Middle frontal gyrus (tissue), 1 donor: Measurements from ENCODE around the gene KIF7.
"Not testable (repeated sequence)": the region's sequence is repeated elsewhere in the genome, so short reads cannot be mapped to it uniquely, and the experiment has no call there.

ENCODE experiments used
- DNase-seq: peaks from one replicate; pipeline ENCODE4 v3.0.0-alpha.2; 2015; ENCODE audit warnings: low spot score; ENCODE audit errors: extremely low spot score

KIF7 gene, protein sequence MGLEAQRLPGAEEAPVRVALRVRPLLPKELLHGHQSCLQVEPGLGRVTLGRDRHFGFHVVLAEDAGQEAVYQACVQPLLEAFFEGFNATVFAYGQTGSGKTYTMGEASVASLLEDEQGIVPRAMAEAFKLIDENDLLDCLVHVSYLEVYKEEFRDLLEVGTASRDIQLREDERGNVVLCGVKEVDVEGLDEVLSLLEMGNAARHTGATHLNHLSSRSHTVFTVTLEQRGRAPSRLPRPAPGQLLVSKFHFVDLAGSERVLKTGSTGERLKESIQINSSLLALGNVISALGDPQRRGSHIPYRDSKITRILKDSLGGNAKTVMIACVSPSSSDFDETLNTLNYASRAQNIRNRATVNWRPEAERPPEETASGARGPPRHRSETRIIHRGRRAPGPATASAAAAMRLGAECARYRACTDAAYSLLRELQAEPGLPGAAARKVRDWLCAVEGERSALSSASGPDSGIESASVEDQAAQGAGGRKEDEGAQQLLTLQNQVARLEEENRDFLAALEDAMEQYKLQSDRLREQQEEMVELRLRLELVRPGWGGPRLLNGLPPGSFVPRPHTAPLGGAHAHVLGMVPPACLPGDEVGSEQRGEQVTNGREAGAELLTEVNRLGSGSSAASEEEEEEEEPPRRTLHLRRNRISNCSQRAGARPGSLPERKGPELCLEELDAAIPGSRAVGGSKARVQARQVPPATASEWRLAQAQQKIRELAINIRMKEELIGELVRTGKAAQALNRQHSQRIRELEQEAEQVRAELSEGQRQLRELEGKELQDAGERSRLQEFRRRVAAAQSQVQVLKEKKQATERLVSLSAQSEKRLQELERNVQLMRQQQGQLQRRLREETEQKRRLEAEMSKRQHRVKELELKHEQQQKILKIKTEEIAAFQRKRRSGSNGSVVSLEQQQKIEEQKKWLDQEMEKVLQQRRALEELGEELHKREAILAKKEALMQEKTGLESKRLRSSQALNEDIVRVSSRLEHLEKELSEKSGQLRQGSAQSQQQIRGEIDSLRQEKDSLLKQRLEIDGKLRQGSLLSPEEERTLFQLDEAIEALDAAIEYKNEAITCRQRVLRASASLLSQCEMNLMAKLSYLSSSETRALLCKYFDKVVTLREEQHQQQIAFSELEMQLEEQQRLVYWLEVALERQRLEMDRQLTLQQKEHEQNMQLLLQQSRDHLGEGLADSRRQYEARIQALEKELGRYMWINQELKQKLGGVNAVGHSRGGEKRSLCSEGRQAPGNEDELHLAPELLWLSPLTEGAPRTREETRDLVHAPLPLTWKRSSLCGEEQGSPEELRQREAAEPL (N-terminal part only)

DNA sequence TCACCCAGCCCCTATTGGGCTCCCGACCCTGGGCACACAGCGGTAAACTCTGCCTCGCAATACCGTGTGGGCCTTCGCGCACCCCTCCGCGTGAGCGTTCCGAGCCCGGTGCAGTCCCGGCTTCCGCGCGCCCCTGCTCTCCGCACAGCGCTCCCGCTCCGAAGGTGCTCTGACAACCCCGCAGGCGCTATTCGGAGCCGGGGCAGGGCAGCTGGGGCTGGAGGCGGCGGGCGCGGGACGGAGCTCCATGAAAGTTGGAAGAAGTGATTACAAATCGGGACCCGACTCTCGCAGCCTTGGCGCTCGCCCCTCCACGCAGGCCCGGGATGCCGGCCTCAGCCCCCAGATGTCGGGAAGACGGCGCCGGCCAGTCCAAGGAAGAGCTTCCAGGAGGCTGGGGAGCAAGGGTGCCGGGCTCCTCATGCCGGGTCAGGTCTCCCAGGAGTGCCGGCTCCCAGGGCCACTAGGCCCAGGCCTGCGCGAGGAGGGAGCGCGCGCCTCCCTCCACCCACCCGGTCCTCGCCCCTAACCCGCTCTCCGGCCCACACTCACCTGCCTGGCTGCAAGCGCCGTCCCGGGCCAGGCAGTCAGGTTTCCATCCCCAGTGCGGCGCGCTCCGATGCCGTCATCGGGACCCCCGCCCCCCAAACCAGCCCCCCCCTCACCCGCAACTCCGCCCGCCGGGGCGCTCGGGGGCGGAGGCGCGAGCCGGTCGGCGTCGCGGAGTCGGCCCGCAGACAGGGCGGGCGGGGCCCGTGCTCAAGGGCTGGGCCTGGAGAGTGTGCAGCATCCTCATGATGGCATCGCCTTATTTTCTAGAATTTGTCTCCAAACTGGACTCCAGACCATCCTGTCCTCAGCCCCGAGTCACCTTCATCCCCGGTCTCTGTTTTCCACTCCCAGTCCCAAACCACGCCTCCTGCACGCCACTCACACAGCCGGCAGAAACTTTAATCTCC, at the start of gene KIF7:
TSS of gene KIF7 (minus strand) at position 621 of the 959 bp plus-strand sequence. CDS start 2,537 bp downstream, outside the sequence.
- no peak for DNase-seq

DNA sequence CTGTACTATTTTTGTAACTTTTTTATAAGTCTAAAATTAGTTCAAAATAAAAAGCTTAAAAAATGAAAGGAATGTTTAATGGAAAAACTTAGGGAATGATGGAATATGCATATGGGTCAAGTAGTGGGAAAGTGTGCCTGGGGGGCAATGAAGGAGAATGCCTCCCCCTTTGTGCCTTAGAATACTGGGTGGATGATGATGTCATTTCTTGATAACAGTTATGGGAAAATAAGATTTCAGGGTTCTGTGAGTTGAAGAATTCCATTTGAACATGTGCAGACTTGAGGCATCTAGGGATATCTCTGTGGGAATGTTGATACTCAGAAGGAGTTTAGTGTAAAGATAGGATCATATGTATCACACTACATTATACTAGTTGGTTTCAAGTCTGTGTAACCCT, 49.1 kb upstream of the KIF7 start:
- no peak for DNase-seq

DNA sequence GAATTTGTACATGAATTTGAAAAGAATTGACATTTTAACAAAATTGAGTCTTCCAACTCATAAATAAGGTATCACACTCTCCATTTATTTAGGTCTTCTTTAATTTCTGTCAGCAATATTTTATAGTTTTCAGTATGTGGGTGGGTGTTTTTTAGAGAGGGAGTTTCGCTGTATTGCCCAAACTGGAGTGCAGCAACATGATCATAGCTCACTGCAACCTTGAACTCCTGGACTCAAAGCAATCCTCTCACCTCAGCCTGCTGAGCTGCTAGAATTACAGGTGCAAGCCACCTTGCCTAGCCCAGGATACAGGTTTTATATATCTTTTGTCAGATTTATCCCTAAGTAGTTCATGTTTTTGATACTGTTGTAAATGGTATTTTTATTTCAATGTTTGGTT, 39.9 kb upstream of the KIF7 start:
- no peak for DNase-seq

DNA sequence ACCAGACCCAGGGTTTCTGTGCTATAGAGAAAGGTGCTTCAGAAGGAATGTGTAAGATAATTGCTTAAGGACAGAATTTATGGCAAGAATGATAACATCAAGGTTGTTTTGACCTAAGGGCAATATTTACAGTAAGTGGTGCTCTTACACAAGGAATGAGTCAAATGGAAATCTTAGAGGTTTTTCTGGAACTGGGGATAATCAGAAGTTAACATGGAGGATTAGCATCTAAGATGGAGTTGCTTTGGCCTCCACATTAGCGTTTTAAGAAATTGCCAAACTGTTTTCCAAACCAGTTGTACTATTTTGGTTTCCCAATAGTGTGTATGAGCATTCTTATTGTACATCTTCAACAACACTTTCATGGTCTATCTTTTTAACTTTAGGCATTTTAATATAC, 38.4 kb upstream of the KIF7 start:
- no peak for DNase-seq

DNA sequence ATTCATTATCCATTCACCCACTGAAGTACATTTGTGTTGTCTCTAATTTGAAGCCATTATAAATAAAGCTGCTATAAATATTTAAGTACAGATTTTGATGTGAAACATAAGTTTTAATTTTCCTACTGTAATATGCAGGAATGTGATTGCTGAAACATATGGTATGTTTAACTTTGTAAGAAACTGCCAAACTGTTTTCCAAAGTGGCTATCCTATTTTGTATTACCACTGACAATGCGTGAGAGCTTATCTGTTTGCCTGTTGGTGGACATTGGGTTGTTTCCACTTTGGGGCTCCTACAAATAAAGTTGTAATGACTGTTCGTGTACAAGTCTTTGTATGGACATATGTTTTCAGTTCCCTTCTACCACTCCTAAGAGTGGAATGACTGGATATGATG, 37.8 kb upstream of the KIF7 start:
- DNase-seq: no peak

DNA sequence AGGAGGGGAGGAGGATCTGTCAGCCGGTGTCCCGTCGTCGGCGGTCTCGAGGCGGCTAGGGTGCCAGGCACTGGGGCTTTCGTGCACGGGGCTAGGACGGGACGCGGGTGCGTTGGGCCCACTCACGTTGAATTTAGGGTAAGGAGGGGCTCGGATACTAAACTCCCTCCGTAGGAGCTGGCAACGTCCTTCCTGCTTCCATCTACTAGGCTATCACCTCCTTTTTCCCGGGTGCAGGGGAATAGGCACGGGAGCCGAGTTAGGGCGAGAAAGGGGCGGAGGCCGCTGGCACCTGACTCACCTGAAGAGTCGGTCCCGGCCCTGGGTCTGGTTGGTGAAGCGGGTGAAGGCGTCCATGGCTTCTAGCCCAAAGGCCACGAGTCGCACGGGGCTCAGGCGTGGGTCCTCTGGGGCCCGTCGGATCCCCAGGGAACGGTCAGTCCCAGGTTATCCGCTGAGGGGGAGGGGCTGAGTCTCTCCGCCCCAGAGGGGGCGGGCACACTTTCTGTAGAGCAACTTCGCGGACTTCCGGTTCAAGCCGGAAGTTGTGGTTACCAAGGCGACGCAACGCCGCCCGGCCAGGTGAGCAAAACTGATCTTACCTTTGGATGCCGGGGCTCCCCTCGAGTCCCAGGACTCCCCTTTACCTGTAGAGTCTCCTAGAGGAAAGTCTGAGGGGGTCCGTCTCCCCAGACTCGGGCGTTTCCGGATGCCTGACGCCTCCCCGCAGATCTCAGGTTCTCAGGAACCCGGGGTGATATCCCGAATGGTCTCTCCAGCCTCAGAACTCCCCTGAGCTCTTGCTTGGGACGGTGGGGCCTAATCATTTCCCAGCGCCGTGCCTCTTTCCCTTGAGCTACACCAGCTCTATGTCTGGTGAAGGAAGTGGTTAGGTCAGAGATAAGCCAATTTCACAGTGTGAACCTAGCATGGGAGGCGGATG, 35.3 kb upstream of the KIF7 start, which contains the start of the genes PEX11A and WDR93:
TSS of gene PEX11A (minus strand) at position 479 of the 943 bp plus-strand sequence. CDS start at position 357, 122 bp downstream.
TSS of gene WDR93 (plus strand) at position 536 of the 943 bp plus-strand sequence. CDS start 10,936 bp downstream, outside the sequence.
- DNase-seq: peak; percentile 49

DNA sequence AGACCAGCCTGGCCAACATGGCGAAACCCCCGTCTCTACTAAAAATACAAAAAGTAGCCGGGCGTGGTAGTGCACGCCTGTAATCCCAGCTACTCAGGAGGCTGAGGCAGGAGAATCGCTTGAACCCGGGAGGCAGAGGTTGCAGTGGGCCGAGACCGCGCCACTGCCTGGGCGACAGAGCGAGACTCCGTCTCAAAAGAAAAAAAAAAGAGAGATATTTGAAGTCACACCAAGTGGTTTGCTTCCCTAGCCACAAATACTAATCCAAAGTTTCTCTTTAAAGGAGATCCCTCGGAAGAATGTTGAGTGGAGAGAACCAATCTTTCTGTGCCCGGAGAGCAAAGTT, 34.6 kb upstream of the KIF7 start:
- not testable (repeated sequence) for DNase-seq

DNA sequence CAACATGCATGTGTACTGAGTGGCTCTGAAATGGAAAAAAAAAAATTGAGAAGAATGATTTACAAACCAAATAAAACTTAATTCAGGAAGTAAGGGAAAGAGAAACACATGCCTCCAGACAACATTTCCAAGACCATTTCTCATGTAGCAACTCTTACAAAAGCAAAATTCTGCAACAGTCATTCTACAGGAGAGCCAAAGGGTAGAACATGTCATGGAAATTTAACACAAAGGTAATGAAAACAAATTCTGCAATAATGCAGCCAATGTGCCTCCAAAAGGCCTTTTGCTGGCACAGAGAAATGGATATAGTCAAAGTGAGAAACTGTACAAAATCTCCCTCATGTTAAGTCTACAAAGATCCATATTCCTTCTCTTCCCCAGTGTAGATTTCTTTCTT, 31.3 kb upstream of the KIF7 start:
- DNase-seq: no peak

DNA sequence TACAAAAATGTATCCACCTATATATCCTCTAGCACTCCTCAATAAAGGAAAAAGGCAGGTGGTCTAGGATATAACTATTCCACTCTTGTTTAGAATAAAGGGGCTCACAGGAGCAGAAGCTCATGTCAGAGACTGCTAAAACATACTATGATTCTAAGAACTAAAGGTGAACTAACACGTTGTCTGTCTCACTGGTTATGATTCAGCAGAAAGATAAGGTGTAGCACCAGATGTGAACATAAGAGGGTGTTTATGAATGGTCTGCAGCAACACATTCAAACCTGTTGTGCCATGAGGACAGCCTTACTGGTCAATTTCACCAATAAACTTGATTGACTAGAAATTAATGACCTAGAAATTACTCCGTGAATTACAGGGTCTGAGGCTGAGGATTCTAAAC, 30.7 kb upstream of the KIF7 start:
- DNase-seq: no peak

DNA sequence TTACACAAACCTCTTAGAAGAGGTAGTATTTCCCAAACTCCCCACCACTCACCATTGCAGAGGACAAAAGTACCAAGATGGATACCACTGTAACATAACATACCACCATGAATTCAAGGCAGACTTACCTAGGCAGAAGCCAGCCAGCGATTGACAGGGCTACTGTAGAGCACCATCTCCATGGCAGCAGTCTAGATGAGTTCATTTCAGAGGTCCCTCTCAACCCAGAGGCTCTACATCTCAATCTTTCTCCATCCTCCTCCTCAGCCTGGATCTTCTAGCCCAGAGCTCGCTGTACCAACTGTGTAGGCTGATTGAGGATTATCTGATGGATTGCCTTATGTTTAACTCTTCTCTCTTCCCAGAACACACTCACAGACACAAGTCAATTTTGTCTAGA, 25.9 kb upstream of the KIF7 start:
- DNase-seq: no peak

DNA sequence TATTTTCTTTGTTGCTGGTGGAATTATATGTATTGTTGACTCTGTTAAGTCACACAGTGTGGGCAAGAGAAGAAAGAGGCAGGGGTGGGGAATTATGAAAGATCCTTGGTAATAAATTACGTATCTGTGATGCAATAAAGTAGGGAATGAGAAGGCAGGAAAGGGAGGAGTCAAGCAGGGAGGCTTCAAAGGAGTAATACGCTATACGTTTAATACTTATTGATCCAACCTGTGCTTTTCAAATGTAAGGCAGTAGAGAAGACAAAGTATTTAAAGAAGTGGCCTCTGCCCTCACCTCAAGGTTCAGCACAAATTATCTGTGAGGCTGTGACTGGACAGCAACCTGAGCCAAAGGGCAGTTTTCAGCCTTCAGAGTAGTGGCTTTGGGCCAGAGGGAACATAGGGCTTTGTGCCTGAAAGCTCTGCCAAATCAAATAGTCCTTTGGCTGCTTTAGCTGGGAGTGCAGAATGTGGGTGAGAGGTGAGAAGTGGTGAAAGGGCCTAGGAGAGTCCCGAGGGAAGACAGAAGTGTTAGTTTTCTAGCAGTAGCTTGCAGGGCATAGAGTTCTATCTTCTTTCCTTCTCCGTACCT, 25.1 kb upstream of the KIF7 start:
- DNase-seq: no peak

DNA sequence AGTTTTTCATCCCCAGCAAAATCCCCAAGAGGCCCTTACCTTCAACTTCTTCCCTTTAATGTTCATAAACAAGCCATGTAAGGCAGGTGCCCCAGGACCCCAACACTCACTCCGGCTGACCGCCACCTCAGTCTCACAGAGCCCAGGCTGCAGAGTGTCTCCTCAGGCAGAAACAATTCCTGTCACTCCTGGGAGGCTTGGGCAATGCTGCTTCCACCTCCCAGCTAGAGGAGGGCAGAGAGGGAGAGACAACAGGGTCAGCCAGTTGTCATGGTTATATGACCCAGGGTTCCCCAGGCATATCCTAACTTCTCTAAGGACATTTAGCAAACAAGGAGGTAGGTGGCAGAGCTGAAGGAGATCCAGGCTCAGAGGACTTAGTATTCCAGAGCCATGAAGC, 23.9 kb upstream of the KIF7 start, which contains the start of gene PLIN1:
TSS of gene PLIN1 (minus strand) at position 156 of the 400 bp plus-strand sequence. CDS start 1,878 bp downstream, outside the sequence.
- DNase-seq: no peak

DNA sequence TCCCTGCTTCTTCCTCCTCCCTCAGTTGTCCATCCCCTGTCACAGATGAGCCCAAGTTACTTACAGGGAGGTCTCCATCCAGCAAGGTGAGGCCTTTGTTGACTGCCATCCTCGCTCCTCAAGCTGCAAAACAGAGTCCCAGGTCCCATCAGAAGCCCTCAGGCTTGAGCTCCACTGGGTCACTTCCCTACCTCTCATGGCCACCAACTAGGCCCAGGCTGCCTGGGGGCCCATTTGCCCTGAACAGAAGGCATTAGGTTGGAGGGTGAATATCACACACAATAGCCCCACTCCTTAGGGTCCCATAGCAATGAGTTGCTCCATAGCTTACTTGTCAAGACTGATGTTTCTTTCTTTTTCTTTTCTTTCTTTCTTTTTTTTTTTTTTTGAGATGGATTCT, 22.1 kb upstream of the KIF7 start:
- DNase-seq: no peak

DNA sequence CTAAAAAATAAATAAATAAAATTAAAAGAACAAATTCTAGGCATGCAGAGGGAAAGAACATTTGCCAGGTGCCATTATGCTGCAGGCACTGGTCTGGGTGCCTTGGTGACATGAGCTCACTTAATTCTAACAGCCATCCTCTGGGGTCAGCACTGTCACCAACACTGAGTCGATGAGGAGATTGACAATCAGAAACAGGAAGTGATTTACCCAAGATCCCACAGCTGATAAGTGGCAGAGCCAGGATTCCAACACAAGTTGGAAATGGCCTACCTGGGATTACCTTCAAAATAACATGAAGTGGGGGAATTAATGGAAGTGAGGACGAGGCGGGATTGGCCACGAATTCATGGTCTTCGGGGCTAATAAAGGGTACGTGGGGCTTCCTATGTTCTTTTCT, 20.3 kb upstream of the KIF7 start:
- no peak for DNase-seq

DNA sequence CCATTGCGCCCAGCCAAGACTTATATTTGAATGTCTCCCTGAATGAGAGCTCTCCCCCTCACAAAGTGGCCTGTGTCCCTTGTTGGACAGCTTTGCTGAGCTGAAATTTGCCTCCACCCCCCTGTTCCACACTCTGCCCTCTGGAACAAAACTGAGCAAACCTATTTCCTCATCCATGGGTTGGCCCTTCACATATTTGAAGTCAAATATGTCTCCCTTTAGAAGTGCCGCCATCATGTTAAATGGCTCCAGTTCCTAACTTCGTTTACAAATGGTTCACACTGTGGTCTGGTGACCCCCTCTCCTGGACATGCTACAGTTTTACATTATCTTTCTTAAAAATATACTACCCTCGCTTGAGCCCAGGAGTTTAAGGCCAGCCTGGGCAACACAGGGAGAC, 19.3 kb upstream of the KIF7 start:
- DNase-seq: no peak

DNA sequence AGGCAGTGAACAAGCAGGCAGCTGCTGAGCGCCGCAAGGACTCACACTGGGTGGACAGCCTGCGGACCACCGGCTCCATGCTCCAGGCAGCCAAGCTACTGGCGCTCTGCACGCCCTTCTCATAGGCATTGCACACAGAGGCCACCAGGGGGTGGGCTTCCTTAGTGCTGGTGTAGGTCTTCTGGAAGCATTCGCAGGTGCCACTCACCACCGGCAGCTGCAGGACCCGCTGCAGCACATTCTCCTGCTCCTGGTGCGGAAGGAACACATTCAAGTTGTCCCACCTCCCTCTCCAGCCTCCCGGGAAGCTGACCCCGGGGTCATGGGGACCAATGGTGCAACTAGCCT, 17.9 kb upstream of the KIF7 start:
- no peak for DNase-seq

DNA sequence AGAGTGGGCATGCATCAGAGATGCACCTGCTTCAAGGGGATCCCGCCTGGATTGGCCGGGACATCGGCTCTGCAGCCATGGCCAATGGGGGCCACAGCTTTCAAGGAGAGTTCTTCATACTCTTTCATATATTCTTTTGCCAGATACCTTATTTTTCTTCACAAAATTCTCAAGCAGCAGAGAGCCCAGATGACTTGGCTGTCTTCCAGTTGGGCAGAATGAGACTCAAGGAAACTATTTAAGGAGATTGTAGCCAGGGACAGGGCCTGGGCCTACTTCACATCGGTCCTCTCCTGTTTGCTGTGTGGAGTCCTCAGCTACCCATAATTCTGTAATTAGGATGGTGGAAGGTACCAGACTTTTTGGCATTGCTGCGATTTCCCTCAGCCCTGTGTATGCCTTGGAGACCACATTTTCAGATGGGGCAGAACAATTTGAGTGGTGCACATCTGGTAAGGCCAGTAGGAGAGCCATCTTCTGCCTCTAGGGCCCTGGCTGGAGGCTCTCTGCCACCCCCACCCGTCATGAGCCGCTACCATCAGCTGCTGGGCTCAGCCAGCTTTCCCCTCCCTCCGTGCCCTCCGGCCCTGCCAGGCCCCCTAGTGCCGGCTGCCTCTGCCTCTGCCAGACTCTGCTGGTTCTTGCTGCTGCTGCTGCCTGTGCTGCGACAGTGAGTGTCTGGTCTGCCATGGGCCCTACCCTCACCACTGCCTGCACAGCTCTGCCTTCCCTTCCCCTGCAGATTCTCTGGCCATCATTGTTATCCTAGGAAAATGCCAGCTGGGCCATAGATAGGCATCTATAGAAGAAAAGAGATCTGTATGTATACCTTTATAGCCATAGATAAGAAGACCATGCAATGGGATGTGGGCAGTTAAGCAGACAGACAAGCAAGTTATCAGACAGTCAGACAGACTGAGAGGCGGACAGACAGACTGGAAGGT, 17.2 kb upstream of the KIF7 start:
- DNase-seq: no peak

DNA sequence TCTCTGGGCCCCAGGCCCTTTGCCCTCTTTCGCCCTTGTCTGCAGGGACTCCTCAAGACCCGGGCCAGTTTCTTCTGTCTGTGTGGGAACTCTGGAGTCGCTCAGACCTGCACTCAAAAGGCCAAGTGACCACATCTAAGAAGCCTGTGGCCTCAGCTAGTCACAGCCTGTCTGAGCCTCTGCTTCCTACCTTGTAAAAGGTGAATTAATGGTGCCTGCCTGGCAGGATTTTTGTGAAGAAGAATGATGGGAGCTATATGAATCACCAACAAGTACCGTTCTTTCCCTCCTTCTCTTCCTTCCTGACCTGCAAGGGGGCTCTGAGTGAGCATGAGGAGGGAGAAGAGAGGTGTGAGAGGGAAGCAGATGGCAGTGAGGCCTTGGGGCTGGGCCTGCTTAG, 16.4 kb upstream of the KIF7 start:
- DNase-seq: no peak
